HepG2 (cell line): ENCODE data around the gene SMO.

Source experiments
- EP300 ChIP-seq, 3 experiments: sonication (generic) in 1 of 3; formaldehyde crosslinking in 1 of 3; IDR thresholded peaks; 2 replicates each; pipeline versions ENCODE4 v1.5.1 to v1.6.1; 2011 to 2020; ENCODE audit warnings: low read depth in 2 of 3, low read length in 2 of 3, borderline replicate concordance in 1 of 3, improper control_type of control experiment in 1 of 3, mild to moderate bottlenecking in 1 of 3, missing genetic modification reagents in 1 of 3, moderate library complexity in 1 of 3
- TAF1 ChIP-seq: sonication (generic); formaldehyde crosslinking; IDR thresholded peaks from 2 replicates; pipeline ENCODE4 v1.4.0; 2020; ENCODE audit warnings: missing genetic modification reagents
- ZNF547 ChIP-seq: sonication (generic); formaldehyde crosslinking; IDR thresholded peaks from 2 replicates; pipeline ENCODE4 v1.5.1; 2020; ENCODE audit warnings: mild to moderate bottlenecking, missing genetic modification reagents

- TF ChIP-seq ZNF547 (CRISPR knock-in tag) (no peak), EP300 (IDR thresholded peaks at IDR 0.05; ENCODE audit: low read depth in 2 of 2, low read length in 2 of 2) (no peak), EP300 (CRISPR knock-in tag; IDR thresholded peaks at IDR 0.05; ENCODE audit: borderline replicate concordance) (no peak), TAF1 (no peak)
Measured at GRCh38 chr7:129256221-129256620, 67.8 kb downstream of the SMO start.
